ENCODE measurements around the gene EPHB1. TPM values are rescaled to one million over a fixed set of nuclear protein-coding genes. Genes with fewer than 3 reads are reported as not detected.

Gene EPHB1
- total RNA-seq, 1 donor from 2014 or later, result 13.7 TPM

GRCh38 chr3:134887536-134887935, 92.5 kb downstream of the EPHB1 start:
- no peaks in the 10 kb centered on the region for H3K27me3 Mint-ChIP-seq (ENCODE audit: low read depth)
- no peak for DNase-seq (ENCODE audit: low read depth, low spot score)
- H3K9me3 Mint-ChIP-seq, result peaks cover 2% of the 10 kb centered on the region
- H3K4me1 Mint-ChIP-seq, result no peaks in the 10 kb centered on the region
- H3K27ac Mint-ChIP-seq (ENCODE audit: unreplicated experiment), result no peak overlapping the region
- H3K4me3 Mint-ChIP-seq, result no peak overlapping the region
- peaks cover 4% of the 10 kb centered on the region for H3K36me3 Mint-ChIP-seq (ENCODE audit: low read depth)
- TF ChIP-seq CTCF (conservative IDR thresholded peaks at IDR 0.05), result no peak

GRCh38 chr3:134892326-134892725, 97.3 kb downstream of the EPHB1 start:
- Mint-ChIP-seq H3K27me3 (ENCODE audit: low read depth) (peaks cover 5% of the 10 kb centered on the region), H3K4me3 (no peak overlapping the region), H3K4me1 (peaks cover 6% of the 10 kb centered on the region), H3K27ac (ENCODE audit: unreplicated experiment) (no peak overlapping the region), H3K9me3 (peaks cover 6% of the 10 kb centered on the region), H3K36me3 (ENCODE audit: low read depth) (peaks cover 4% of the 10 kb centered on the region)
- no peak for DNase-seq (ENCODE audit: low read depth, low spot score)
- no peak for TF ChIP-seq CTCF (conservative IDR thresholded peaks at IDR 0.05)

- H3K27me3 Mint-ChIP-seq (ENCODE audit: low read depth), result peaks cover 5% of the 10 kb centered on the region
- TF ChIP-seq CTCF (conservative IDR thresholded peaks at IDR 0.05), result no peak
- peaks cover 6% of the 10 kb centered on the region for H3K9me3 Mint-ChIP-seq
- no peak overlapping the region for H3K4me3 Mint-ChIP-seq
- peaks cover 4% of the 10 kb centered on the region for H3K36me3 Mint-ChIP-seq (ENCODE audit: low read depth)
- DNase-seq (ENCODE audit: low read depth, low spot score), result no peak
- H3K4me1 Mint-ChIP-seq, result peaks cover 10% of the 10 kb centered on the region
- H3K27ac Mint-ChIP-seq (ENCODE audit: unreplicated experiment), result no peak overlapping the region
These were observed 97.7 kb downstream of the EPHB1 start for GRCh38 chr3:134892761-134893160.

- no peak for DNase-seq (ENCODE audit: low read depth, low spot score)
- no peak for TF ChIP-seq CTCF (conservative IDR thresholded peaks at IDR 0.05)
- Mint-ChIP-seq H3K4me1 (peaks cover 13% of the 10 kb centered on the region), H3K9me3 (peaks cover 6% of the 10 kb centered on the region), H3K36me3 (ENCODE audit: low read depth) (peaks cover 4% of the 10 kb centered on the region), H3K27me3 (ENCODE audit: low read depth) (peaks cover 5% of the 10 kb centered on the region), H3K27ac (ENCODE audit: unreplicated experiment) (no peak overlapping the region), H3K4me3 (no peak overlapping the region)
These were observed 99.5 kb downstream of the EPHB1 start for GRCh38 chr3:134894533-134894932.

- Mint-ChIP-seq H3K4me3 (no peak overlapping the region), H3K4me1 (peaks cover 13% of the 10 kb centered on the region), H3K27ac (ENCODE audit: unreplicated experiment) (no peak overlapping the region), H3K27me3 (ENCODE audit: low read depth) (peaks cover 5% of the 10 kb centered on the region), H3K36me3 (ENCODE audit: low read depth) (peaks cover 4% of the 10 kb centered on the region), H3K9me3 (peaks cover 6% of the 10 kb centered on the region)
- TF ChIP-seq CTCF (conservative IDR thresholded peaks at IDR 0.05), result no peak
- DNase-seq (ENCODE audit: low read depth, low spot score), result no peak
These were observed 100.1 kb downstream of the EPHB1 start for GRCh38 chr3:134895181-134895580.

GRCh38 chr3:134896141-134896540, 101.1 kb downstream of the EPHB1 start:
- H3K27me3 Mint-ChIP-seq (ENCODE audit: low read depth), result peaks cover 5% of the 10 kb centered on the region
- peaks cover 13% of the 10 kb centered on the region for H3K4me1 Mint-ChIP-seq
- DNase-seq (ENCODE audit: low read depth, low spot score), result no peak
- H3K4me3 Mint-ChIP-seq, result no peak overlapping the region
- TF ChIP-seq CTCF (conservative IDR thresholded peaks at IDR 0.05), result no peak
- H3K9me3 Mint-ChIP-seq, result peaks cover 4% of the 10 kb centered on the region
- peaks cover under 1% of the 10 kb centered on the region for H3K36me3 Mint-ChIP-seq (ENCODE audit: low read depth)
- H3K27ac Mint-ChIP-seq (ENCODE audit: unreplicated experiment), result peak overlapping the region; percentile 32

Measured in neural crest cell (in vitro differentiated cells).